SH-SY5Y (cell line): ENCODE data around the gene ENOX1.

Source experiments
- GATA2 ChIP-seq: IDR thresholded peaks from 2 replicates; pipeline ENCODE4 v1.6.1; 2011; ENCODE audit warnings: mild to moderate bottlenecking, low read depth, low read length
- GATA3 ChIP-seq: IDR thresholded peaks from 2 replicates; pipeline ENCODE4 v1.6.1; 2011; ENCODE audit warnings: low read depth, mild to moderate bottlenecking, low read length, moderate library complexity

- TF ChIP-seq GATA3 (no peak), GATA2 (no peak)
Measured at GRCh38 chr13:43816401-43816889, 29.7 kb upstream of the ENOX1 start.
